Measurements from ENCODE around the gene SPTAN1.

DNA sequence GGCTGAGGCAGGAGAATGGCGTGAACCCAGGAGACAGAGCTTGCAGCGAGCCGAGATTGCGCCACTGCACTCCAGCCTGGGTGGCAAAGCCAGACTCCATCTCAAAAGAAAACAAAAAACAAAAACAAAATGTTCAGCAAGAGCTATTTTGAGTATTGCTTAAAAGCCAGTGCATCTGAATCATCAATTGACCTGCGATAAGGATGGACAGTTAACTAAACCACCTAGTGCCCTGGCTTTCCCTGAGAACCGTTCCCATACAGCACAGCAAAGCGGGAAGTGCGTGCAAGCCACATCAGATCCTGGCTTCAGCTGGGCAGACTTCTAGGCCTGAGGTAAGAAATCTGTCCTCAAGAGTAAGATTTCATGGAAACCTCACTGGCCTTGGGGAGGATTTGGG is 101.5 kb downstream of the SPTAN1 start:
- TF ChIP-seq CTCF (conservative IDR thresholded peaks at IDR 0.05), result no peak
- TF ChIP-seq ZFX (IDR thresholded peaks at IDR 0.05), result no peak
